GM06990 (cell line): Measurements from ENCODE around the gene TNIK.

Experiments
- DNase-seq: peaks from one replicate; pipeline ENCODE4 v3.0.0-alpha.2; 2011; ENCODE audit not compliant: insufficient read length; ENCODE audit errors: extremely low read depth
- H3K27me3 ChIP-seq: replicated peaks from 2 replicates; pipeline ENCODE4 v1.6.0; 2011; ENCODE audit warnings: low read length; ENCODE audit not compliant: control insufficient read depth, insufficient read depth
- H3K36me3 ChIP-seq: 2 replicates; pipeline ENCODE4 v1.5.1; 2011; ENCODE audit warnings: low read length; ENCODE audit not compliant: control insufficient read depth, insufficient read depth
- H3K4me3 ChIP-seq: replicated peaks from 2 replicates; pipeline ENCODE4 v1.5.1; 2011; ENCODE audit warnings: low read depth, mild to moderate bottlenecking, control low read depth, low read length
- CTCF ChIP-seq: IDR thresholded peaks from 2 replicates; pipeline ENCODE4 v1.5.1; 2011; ENCODE audit warnings: low read length, control low read depth, mild to moderate bottlenecking, inconsistent platforms; ENCODE audit not compliant: insufficient read depth, poor library complexity, severe bottlenecking

TNIK gene

GRCh38 chr3:171250444-171250843 is 209.8 kb downstream of the TNIK start:
- no peaks in the 10 kb centered on the region for H3K27me3 ChIP-seq
- TF ChIP-seq CTCF, result no peak
- no peaks in the 10 kb centered on the region for H3K36me3 ChIP-seq
- H3K4me3 ChIP-seq, result no peak overlapping the region
- no peak for DNase-seq

- H3K4me3 ChIP-seq, result peak overlapping the region; percentile 9; the same call in 1 of the 2 replicates
- H3K27me3 ChIP-seq, result no peaks in the 10 kb centered on the region
- DNase-seq, result peak; percentile 37
- no peaks in the 10 kb centered on the region for H3K36me3 ChIP-seq
- TF ChIP-seq CTCF, result no peak
Measured at GRCh38 chr3:171249245-171249644, 211.0 kb downstream of the TNIK start.

GRCh38 chr3:171248426-171249111 is 211.6 kb downstream of the TNIK start:
- peak; percentile 74 for DNase-seq
- no peak for TF ChIP-seq CTCF
- Histone ChIP-seq H3K27me3 (no peaks in the 10 kb centered on the region), H3K4me3 (peak overlapping the region; percentile 36), H3K36me3 (no peaks in the 10 kb centered on the region)

- H3K27me3 ChIP-seq, result no peaks in the 10 kb centered on the region
- no peak overlapping the region for H3K4me3 ChIP-seq
- TF ChIP-seq CTCF, result no peak
- DNase-seq, result no peak
- H3K36me3 ChIP-seq, result no peaks in the 10 kb centered on the region
Measured at GRCh38 chr3:171245796-171246765, 214.1 kb downstream of the TNIK start.

- H3K36me3 ChIP-seq, result no peaks in the 10 kb centered on the region
- no peak for DNase-seq
- no peaks in the 10 kb centered on the region for H3K27me3 ChIP-seq
- no peak overlapping the region for H3K4me3 ChIP-seq
- TF ChIP-seq CTCF, result no peak
Measured at GRCh38 chr3:171242951-171243350, 217.3 kb downstream of the TNIK start.
